ENCODE data around the gene MED31. TPM values are rescaled to one million over a fixed set of nuclear protein-coding genes. Genes with fewer than 3 reads are reported as not detected.

MED31 gene
- total and polyA plus RNA-seq, 2 of the 13 experiments (the other 11 are each of a cell fraction or from before 2014, with no cell fraction given): 19.0 to 20.9 TPM

DNA sequence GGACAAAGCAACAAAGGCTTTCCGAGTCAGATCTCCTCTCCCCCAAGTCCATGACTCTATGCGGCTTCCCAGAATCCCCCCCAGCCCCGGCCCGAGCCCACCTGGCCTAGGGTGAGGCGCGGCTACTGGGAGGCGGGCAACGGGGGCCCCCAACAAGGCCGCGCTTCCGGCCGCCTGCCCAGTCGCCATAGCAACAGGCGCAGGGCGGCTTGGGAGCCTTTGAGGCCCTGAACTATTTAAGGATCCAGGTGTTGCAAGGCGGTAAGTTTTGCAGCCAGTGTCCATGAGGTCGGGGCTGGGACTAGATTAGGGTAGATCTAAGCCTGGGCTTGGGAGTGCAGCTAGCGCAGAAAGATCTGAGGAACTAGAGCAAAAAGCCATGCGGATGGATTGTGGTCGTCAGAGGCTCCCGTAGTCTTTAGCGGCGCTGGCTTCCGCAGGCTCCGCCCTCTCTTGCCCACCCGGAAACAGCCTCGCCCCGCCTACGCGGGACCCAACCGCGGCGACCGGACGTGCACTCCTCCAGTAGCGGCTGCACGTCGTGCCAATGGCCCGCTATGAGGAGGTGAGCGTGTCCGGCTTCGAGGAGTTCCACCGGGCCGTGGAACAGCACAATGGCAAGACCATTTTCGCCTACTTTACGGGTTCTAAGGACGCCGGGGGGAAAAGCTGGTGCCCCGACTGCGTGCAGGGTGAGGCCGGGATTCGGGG, 10.7 kb downstream of the MED31 start, which contains the start of the genes KIAA0753 and TXNDC17:
Gene KIAA0753, minus strand, starts transcription at position 176 of the 711 bp plus-strand sequence. CDS start 5,608 bp downstream, outside the sequence.
Gene TXNDC17, plus strand, starts transcription at position 525 of the 711 bp plus-strand sequence. Its CDS starts 23 bp downstream, at position 548.
- ATAC-seq (peak; percentile 89), FAIRE-seq (peak; percentile 78), DNase-seq (ENCODE audit: low spot score) (peak; percentile 79)
- Histone ChIP-seq H2AFZ (ENCODE audit: low read length) (peak within 1 kb of the TSS; percentile 96), H4K20me1 (ENCODE audit: insufficient read depth, low read length) (no peaks in the 10 kb centered on the region), H3K4me2 (ENCODE audit: low read depth, low read length) (peak within 1 kb of the TSS; percentile 93), H3K27ac (ENCODE audit: extremely low read length, insufficient read depth, low read length) (peak within 1 kb of the TSS; percentile 95), H3K79me2 (ENCODE audit: insufficient read depth, low read length) (peaks cover 35% of the 10 kb centered on the region), H3K4me3 (replicated peaks in 1 of 3; ENCODE audit: insufficient read depth in 1 of 3, low read depth in 2 of 3, low read length in 3 of 3) (peak within 1 kb of the TSS; percentile 77 to 85 (median 84)), H3K9ac (ENCODE audit: insufficient read depth, low read depth, low read length) (peak within 1 kb of the TSS; percentile 87), H3K9me3 (ENCODE audit: low read length) (no peaks in the 10 kb centered on the region), H3K4me1 (ENCODE audit: insufficient read depth, low read length) (peaks cover 29% of the 10 kb centered on the region), H3K27me3 (ENCODE audit: control insufficient read depth in 1 of 2, insufficient read depth in 2 of 2, low read length in 2 of 2) (no peaks in the 10 kb centered on the region), H3K36me3 (replicated peaks in 1 of 2; ENCODE audit: control insufficient read depth in 1 of 2, insufficient read depth in 2 of 2, low read length in 2 of 2) (peaks cover 1 to 6% of the 10 kb centered on the region in 2 experiments; a peak in 3 of 5 replicates)
- CTCF ChIA-PET (ENCODE audit: low intra/inter-chr PET ratio, low total read pairs): no interaction called here
- in situ Hi-C loops (cut with HindIII; ENCODE audit: extremely low pct_ligation_motif_present, low pct_unique_long_range_greater_than_20kb) (loop anchor here (5.0 kb wide), 1 partner anchor 168 kb away; no protein-coding TSS in a partner anchor), intact Hi-C loops (cut with micrococcal nuclease; ENCODE audit: unreplicated experiment) (loop anchor here (1.0 to 2.0 kb wide), 2 partner anchors 11 to 168 kb away; partner anchors contain the start of genes C17orf100 and MED31)
- POLR2A ChIA-PET: interaction anchor here (1.3 to 1.8 kb wide), 2 partner anchors 10 to 60 kb away, joined by 3 to 6 read pairs; partner anchors contain the start of genes C17orf100 and MED31
- WGBS (ENCODE audit: low lambda C conversion rate): 0% methylated on average over 14 of the region's 52 CpGs
- BruUV-seq (replicated peaks): no TSS peak
- TF ChIP-seq SIX1 (CRISPR knock-in tag; IDR thresholded peaks at IDR 0.05; ENCODE audit: borderline replicate concordance) (no peak), PHB2 (IDR thresholded peaks at IDR 0.05; ENCODE audit: partially characterized antibody) (no peak), ZSCAN9 (CRISPR knock-in tag; IDR thresholded peaks at IDR 0.05; ENCODE audit: borderline replicate concordance) (0 out of 2 replicates have a peak, but pooled peaks have one; percentile 54), CENPT (CRISPR knock-in tag; IDR thresholded peaks at IDR 0.05; ENCODE audit: low read depth) (no peak), ZNF543 (CRISPR knock-in tag; IDR thresholded peaks at IDR 0.05) (0 out of 2 replicates have a peak, but pooled peaks have one; percentile 29), CREB1 (IDR thresholded peaks at IDR 0.05) (0 out of 2 replicates have a peak, but pooled peaks have one; percentile 21), CREB1 (CRISPR knock-in tag; IDR thresholded peaks at IDR 0.05) (peak; percentile 63), KAT2B (IDR thresholded peaks at IDR 0.05; ENCODE audit: borderline replicate concordance, low read depth, low read length) (no peak), ETS1 (CRISPR knock-in tag; IDR thresholded peaks at IDR 0.05) (no peak), TCF12 (IDR thresholded peaks at IDR 0.05) (no peak), TCF12 (CRISPR knock-in tag; IDR thresholded peaks at IDR 0.05) (no peak), ZBTB33 (CRISPR knock-in tag; IDR thresholded peaks at IDR 0.05) (no peak), ZNF777 (CRISPR knock-in tag; IDR thresholded peaks at IDR 0.05) (peak; percentile 88), ZNF432 (CRISPR knock-in tag; IDR thresholded peaks at IDR 0.05; ENCODE audit: borderline replicate concordance) (no peak), FOXO1 (CRISPR knock-in tag; IDR thresholded peaks at IDR 0.05) (no peak), ZKSCAN1 (IDR thresholded peaks at IDR 0.05; ENCODE audit: low read length) (no peak), KLF16 (CRISPR knock-in tag; IDR thresholded peaks at IDR 0.05) (peak in 1 of 2 experiments; percentile 81; a peak in 1 of 4 replicates)
- TF ChIP-seq, protein P1, sequence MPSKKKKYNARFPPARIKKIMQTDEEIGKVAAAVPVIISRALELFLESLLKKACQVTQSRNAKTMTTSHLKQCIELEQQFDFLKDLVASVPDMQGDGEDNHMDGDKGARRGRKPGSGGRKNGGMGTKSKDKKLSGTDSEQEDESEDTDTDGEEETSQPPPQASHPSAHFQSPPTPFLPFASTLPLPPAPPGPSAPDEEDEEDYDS (CRISPR knock-in tag; IDR thresholded peaks at IDR 0.05): peak; percentile 84
- TF ChIP-seq, protein P2, sequence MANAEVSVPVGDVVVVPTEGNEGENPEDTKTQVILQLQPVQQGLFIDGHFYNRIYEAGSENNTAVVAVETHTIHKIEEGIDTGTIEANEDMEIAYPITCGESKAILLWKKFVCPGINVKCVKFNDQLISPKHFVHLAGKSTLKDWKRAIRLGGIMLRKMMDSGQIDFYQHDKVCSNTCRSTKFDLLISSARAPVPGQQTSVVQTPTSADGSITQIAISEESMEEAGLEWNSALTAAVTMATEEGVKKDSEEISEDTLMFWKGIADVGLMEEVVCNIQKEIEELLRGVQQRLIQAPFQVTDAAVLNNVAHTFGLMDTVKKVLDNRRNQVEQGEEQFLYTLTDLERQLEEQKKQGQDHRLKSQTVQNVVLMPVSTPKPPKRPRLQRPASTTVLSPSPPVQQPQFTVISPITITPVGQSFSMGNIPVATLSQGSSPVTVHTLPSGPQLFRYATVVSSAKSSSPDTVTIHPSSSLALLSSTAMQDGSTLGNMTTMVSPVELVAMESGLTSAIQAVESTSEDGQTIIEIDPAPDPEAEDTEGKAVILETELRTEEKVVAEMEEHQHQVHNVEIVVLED (CRISPR knock-in tag; IDR thresholded peaks at IDR 0.05; ENCODE audit: borderline replicate concordance): peak; percentile 87

All from HepG2 (cell line).